HFFc6 (cell line): ENCODE data around the gene CISH. TPM values are rescaled to one million over a fixed set of nuclear protein-coding genes. Genes with fewer than 3 reads are reported as not detected.

Experiments
- DNase-seq: peaks from one replicate; pipeline ENCODE4 v3.0.0-alpha.2; 2018
- H3K27ac Mint-ChIP-seq: 2 replicates; pipeline ENCODE4 v1.8.0; 2020; ENCODE audit warnings: mild to moderate bottlenecking, mixed read lengths
- H3K27me3 Mint-ChIP-seq: 2 replicates; pipeline ENCODE4 v1.8.0; 2021; ENCODE audit warnings: mild to moderate bottlenecking, moderate library complexity, mixed read lengths; ENCODE audit not compliant: insufficient read depth
- H3K36me3 Mint-ChIP-seq: 2 replicates; pipeline ENCODE4 v1.8.0; 2021; ENCODE audit warnings: low read depth, mixed read lengths
- H3K4me1 Mint-ChIP-seq: 2 replicates; pipeline ENCODE4 v1.8.0; 2020; ENCODE audit warnings: low read depth, mixed read lengths
- H3K4me3 Mint-ChIP-seq: 2 replicates; pipeline ENCODE4 v1.8.0; 2020; ENCODE audit warnings: mild to moderate bottlenecking, moderate library complexity, mixed read lengths
- H3K9me3 Mint-ChIP-seq: 2 replicates; pipeline ENCODE4 v1.8.0; 2020; ENCODE audit warnings: mild to moderate bottlenecking, mixed read lengths
- total RNA-seq, 6 experiments: library from RNA; stranded (reverse); fragmentation: NEBNext Ultra II Directional; extraction: Animal tissue kit (Norgen Biotek cat#: 25700); gene quantifications; 2 replicates in 1 of 6; 3 replicates in 5 of 6; pipeline ENCODE4 v1.2.3, GENCODE V29; 2021
- TF ChIP-seq, protein P1 (sequence below): fragments of 200-600 bp; sonication (generic); IDR thresholded peaks from 2 replicates; pipeline ENCODE4 v1.5.0; 2021; ENCODE audit warnings: antibody characterized with exemption, mild to moderate bottlenecking

CISH gene
- total RNA-seq, 6 experiments from 2014 or later, result 0.84 to 1.4 (median 0.95) TPM

DNA sequence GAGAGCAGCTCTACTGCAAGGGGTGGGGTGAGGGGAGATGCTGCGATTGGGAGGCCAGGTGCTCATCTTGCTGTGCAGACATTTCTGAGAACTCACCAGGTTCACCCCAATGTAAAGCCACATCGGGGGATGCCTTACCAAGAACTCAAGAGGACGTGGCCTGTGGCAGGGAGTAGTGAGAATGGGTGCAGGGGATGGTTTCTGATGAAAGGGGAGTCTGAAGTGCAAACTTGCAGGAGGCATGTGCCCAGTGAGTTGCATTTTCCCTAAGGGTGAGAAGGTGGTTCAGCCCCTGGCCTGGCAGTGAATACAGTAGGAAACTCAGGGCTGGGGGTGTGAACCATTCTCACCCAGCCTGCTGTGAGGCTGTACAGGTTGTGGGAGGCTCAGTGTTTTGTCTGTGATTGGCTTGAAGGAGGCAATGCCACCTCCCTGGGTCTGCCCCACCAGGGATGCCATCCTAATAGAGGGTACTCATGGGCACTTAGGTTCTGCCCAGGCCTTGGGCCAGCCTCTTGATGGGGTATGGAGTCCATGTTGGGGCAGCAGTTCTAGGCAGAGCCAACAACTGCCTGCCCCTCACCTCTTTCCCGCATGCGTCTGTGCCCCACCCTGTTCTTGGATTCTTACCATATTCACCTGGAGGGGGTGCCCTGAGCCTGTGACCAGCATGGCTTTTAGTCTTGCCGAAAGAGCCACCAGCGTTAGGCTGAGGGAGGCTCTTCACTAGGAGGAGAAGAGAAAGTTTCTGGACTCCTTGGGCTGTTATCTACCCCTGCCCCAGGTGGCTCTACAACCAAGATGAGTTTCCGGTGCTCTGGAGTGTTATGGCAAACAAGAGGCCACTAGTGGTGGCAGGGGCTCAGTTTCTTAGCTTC is 37.8 kb downstream of the CISH start:
- Mint-ChIP-seq H3K4me3 (no peak overlapping the region), H3K4me1 (peaks cover 12% of the 10 kb centered on the region), H3K27me3 (peaks cover 2% of the 10 kb centered on the region; the same call in 1 of the 2 replicates), H3K27ac (no peak overlapping the region), H3K36me3 (no peaks in the 10 kb centered on the region), H3K9me3 (no peaks in the 10 kb centered on the region)
- TF ChIP-seq, protein P1, sequence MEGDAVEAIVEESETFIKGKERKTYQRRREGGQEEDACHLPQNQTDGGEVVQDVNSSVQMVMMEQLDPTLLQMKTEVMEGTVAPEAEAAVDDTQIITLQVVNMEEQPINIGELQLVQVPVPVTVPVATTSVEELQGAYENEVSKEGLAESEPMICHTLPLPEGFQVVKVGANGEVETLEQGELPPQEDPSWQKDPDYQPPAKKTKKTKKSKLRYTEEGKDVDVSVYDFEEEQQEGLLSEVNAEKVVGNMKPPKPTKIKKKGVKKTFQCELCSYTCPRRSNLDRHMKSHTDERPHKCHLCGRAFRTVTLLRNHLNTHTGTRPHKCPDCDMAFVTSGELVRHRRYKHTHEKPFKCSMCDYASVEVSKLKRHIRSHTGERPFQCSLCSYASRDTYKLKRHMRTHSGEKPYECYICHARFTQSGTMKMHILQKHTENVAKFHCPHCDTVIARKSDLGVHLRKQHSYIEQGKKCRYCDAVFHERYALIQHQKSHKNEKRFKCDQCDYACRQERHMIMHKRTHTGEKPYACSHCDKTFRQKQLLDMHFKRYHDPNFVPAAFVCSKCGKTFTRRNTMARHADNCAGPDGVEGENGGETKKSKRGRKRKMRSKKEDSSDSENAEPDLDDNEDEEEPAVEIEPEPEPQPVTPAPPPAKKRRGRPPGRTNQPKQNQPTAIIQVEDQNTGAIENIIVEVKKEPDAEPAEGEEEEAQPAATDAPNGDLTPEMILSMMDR, result no peak
- no peak for DNase-seq

DNA sequence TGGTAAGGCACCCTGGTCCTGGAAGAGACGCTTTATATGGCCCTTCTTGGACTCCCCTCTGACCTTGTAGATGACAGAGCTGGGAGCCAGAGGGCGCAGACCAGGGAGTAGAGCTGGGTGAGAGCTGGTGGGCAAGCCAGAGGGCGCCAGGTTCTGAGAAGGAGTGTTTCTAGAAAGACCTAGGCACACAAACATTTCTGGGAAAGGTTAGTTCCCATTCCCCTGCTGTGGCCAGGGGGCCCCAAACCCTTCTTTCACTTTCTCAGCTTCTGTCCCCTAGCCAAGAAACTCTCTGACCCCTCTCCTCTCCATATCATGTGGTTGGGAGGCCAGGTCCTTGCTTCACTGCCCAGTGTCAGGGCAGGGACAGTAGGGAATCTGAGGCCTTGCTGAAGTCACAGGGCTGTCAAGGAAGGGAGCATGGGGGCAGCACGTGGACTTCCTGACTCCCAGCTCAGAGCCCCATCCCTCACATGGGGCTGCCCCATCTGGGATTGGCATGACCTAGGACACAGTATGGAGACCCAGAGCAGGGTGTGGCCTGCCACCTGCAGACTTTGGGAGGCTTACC is 38.7 kb downstream of the CISH start:
- Mint-ChIP-seq H3K27ac (no peak overlapping the region), H3K4me3 (no peak overlapping the region), H3K36me3 (no peaks in the 10 kb centered on the region), H3K9me3 (no peaks in the 10 kb centered on the region), H3K27me3 (peaks cover 2% of the 10 kb centered on the region; the same call in 1 of the 2 replicates), H3K4me1 (peaks cover 16% of the 10 kb centered on the region)
- TF ChIP-seq, protein P1, result no peak
- no peak for DNase-seq

DNA sequence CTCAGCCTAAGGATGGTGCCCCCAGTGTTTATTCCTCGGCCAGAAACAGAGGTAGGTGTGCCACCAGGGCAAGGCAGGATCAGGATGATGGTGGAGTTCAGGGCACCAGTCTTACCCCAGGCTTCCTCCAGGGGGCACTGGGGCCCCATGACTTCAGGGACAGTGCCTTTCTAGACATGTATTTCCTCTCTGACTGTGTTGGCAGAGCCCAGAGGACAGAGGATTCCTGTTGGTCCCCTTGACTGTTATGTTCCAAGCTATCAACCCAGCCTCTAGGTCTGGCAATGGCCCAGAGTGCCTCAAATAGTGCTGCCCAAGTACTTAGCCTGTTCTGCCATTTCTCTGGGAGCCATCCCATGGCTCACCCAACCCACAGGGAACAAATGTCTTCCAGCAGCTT is 39.4 kb downstream of the CISH start:
- peak; percentile 51 for DNase-seq
- TF ChIP-seq, protein P1, result peak; percentile 91
- Mint-ChIP-seq H3K4me1 (peaks cover 21% of the 10 kb centered on the region), H3K27me3 (peaks cover 3% of the 10 kb centered on the region), H3K36me3 (no peaks in the 10 kb centered on the region), H3K4me3 (no peak overlapping the region), H3K27ac (no peak overlapping the region), H3K9me3 (no peaks in the 10 kb centered on the region)

DNA sequence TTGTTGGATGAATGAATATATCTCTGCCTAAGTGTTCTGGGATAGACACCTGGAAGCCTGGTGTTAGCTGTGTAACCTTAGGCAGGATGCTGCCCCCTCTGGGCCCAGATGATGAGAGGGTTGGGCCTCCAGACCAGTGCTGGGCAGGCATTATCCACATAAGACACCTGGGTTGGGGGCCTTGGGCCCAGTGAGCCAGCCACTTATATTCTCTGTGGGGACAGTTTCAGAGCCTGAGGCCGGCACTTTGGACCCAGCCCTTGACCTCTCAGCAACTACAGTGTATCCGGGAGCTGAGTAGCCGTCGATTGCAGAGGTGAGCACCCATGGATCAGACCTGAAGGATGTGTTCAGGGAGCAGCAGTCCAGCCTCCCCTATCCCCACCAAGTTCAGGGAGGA is 40.1 kb downstream of the CISH start:
- DNase-seq, result no peak
- no peak overlapping the region for H3K4me3 Mint-ChIP-seq
- H3K27me3 Mint-ChIP-seq, result peaks cover 3% of the 10 kb centered on the region
- H3K9me3 Mint-ChIP-seq, result no peaks in the 10 kb centered on the region
- H3K4me1 Mint-ChIP-seq, result peaks cover 27% of the 10 kb centered on the region
- H3K27ac Mint-ChIP-seq, result no peak overlapping the region
- no peaks in the 10 kb centered on the region for H3K36me3 Mint-ChIP-seq
- TF ChIP-seq, protein P1, result no peak

DNA sequence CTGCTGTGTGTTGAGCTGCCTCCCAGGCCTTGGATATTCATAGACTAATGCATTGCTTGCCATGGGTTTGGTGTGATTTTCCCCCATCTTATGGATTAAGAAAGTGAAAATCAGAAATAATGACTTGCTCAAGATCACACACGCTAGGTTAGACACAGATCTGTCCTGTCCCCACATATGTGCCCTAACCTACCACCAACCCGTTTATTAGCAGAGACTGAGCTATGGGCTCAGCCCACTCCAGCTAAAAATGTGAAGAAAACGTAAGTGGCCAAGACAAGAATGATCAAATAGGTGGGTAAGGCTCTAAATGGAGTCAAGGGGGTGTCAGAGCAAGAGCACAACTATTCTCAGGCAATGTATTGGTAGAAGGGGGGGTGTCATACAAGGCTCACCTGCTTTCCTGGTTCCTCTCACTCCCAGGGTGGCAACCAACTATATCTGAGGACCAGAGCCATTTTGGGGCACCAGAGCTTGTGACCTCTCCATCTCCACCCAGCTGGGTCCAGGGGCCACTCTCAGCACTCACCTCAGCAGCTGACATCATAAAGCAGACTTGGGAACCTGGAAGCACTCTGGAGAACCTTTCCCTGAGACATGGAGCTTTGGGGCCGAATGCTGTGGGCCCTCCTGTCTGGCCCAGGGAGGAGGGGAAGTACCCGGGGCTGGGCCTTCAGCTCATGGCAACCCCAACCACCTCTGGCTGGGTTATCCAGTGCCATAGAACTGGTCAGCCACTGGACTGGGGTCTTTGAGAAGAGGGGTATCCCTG is 40.9 kb downstream of the CISH start:
- TF ChIP-seq, protein P1, result no peak
- H3K36me3 Mint-ChIP-seq, result no peaks in the 10 kb centered on the region
- H3K9me3 Mint-ChIP-seq, result no peaks in the 10 kb centered on the region
- DNase-seq, result no peak
- H3K4me3 Mint-ChIP-seq, result peak overlapping the region; percentile 98
- peaks cover 3% of the 10 kb centered on the region for H3K27me3 Mint-ChIP-seq
- H3K4me1 Mint-ChIP-seq, result peaks cover 31% of the 10 kb centered on the region
- peak overlapping the region; percentile 95; the same call in 1 of the 2 replicates for H3K27ac Mint-ChIP-seq
